HEK293 (cell line): ENCODE data around the gene TCIRG1.

Source experiments
- RBAK ChIP-seq: fragments of 450-650 bp; formaldehyde crosslinking; IDR thresholded peaks from 2 replicates; pipeline ENCODE4 v1.5.1; 2016; ENCODE audit warnings: missing biosample characterization, missing genetic modification characterization
- ZBTB8A ChIP-seq: fragments of 450-650 bp; formaldehyde crosslinking; IDR thresholded peaks from 2 replicates; pipeline ENCODE4 v1.5.1; 2016; ENCODE audit warnings: missing biosample characterization, missing genetic modification characterization
- ZFP41 ChIP-seq: fragments of 450-650 bp; formaldehyde crosslinking; IDR thresholded peaks from 2 replicates; pipeline ENCODE4 v1.5.1; 2016; ENCODE audit warnings: missing biosample characterization, missing genetic modification characterization, borderline replicate concordance
- ZNF114 ChIP-seq: fragments of 450-650 bp; formaldehyde crosslinking; IDR thresholded peaks from 2 replicates; pipeline ENCODE4 v1.5.0; 2017; ENCODE audit warnings: missing biosample characterization, missing genetic modification characterization
- ZNF174 ChIP-seq: fragments of 450-650 bp; formaldehyde crosslinking; IDR thresholded peaks from 2 replicates; pipeline ENCODE4 v1.5.0; 2017; ENCODE audit warnings: missing biosample characterization, mild to moderate bottlenecking, missing genetic modification characterization
- ZNF426 ChIP-seq: fragments of 450-650 bp; formaldehyde crosslinking; IDR thresholded peaks from 2 replicates; pipeline ENCODE4 v1.5.1; 2017; ENCODE audit warnings: missing biosample characterization, missing genetic modification characterization, mild to moderate bottlenecking, inconsistent platforms, moderate library complexity
- ZNF549 ChIP-seq: fragments of 450-650 bp; IDR thresholded peaks from 2 replicates; pipeline ENCODE4 v1.5.1; 2018; ENCODE audit warnings: missing biosample characterization, missing genetic modification characterization, mild to moderate bottlenecking, inconsistent platforms, moderate library complexity
- TF ChIP-seq, protein P1 (sequence below): fragments of 450-650 bp; formaldehyde crosslinking; IDR thresholded peaks from 2 replicates; pipeline ENCODE4 v1.5.1; 2016; ENCODE audit warnings: missing biosample characterization, missing genetic modification characterization
- TF ChIP-seq, protein P2 (sequence below): fragments of 450-650 bp; formaldehyde crosslinking; IDR thresholded peaks from 2 replicates; pipeline ENCODE4 v1.5.1; 2016; ENCODE audit warnings: missing biosample characterization, missing genetic modification characterization

DNA sequence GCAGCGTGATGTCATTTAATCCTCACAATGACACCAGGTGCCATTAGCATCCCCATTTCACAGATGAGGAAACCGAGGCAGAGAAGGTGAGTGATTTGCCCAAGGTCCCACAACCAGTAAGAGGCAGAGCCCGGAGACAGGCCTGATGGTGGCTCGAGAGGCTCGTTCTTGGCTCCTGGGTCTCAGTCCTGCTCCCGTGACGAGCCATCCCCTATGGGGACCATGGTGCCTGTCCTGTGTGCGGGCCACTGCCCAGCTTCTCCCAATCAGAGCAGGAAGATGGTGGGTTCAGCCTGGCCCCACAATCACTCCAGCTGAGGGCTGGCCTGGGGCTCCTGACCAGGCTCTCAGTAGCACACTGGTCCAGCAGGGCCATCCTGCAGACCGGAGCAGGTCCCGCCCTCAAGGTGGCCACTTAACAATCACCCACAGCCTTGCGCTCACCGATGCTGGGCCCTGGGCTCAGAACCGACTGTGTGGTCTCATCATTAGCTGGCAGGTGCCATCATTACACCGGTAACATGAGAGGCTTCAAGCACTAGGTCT lies 25.1 kb upstream of the TCIRG1 start:
- TF ChIP-seq, protein P1, sequence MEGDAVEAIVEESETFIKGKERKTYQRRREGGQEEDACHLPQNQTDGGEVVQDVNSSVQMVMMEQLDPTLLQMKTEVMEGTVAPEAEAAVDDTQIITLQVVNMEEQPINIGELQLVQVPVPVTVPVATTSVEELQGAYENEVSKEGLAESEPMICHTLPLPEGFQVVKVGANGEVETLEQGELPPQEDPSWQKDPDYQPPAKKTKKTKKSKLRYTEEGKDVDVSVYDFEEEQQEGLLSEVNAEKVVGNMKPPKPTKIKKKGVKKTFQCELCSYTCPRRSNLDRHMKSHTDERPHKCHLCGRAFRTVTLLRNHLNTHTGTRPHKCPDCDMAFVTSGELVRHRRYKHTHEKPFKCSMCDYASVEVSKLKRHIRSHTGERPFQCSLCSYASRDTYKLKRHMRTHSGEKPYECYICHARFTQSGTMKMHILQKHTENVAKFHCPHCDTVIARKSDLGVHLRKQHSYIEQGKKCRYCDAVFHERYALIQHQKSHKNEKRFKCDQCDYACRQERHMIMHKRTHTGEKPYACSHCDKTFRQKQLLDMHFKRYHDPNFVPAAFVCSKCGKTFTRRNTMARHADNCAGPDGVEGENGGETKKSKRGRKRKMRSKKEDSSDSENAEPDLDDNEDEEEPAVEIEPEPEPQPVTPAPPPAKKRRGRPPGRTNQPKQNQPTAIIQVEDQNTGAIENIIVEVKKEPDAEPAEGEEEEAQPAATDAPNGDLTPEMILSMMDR (tag by site-specific recombination) = no peak
- TF ChIP-seq ZNF174 (tag by site-specific recombination) = no peak
- no peak for TF ChIP-seq ZNF549 (tag by site-specific recombination)
- TF ChIP-seq, protein P2, sequence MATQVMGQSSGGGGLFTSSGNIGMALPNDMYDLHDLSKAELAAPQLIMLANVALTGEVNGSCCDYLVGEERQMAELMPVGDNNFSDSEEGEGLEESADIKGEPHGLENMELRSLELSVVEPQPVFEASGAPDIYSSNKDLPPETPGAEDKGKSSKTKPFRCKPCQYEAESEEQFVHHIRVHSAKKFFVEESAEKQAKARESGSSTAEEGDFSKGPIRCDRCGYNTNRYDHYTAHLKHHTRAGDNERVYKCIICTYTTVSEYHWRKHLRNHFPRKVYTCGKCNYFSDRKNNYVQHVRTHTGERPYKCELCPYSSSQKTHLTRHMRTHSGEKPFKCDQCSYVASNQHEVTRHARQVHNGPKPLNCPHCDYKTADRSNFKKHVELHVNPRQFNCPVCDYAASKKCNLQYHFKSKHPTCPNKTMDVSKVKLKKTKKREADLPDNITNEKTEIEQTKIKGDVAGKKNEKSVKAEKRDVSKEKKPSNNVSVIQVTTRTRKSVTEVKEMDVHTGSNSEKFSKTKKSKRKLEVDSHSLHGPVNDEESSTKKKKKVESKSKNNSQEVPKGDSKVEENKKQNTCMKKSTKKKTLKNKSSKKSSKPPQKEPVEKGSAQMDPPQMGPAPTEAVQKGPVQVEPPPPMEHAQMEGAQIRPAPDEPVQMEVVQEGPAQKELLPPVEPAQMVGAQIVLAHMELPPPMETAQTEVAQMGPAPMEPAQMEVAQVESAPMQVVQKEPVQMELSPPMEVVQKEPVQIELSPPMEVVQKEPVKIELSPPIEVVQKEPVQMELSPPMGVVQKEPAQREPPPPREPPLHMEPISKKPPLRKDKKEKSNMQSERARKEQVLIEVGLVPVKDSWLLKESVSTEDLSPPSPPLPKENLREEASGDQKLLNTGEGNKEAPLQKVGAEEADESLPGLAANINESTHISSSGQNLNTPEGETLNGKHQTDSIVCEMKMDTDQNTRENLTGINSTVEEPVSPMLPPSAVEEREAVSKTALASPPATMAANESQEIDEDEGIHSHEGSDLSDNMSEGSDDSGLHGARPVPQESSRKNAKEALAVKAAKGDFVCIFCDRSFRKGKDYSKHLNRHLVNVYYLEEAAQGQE (tag by site-specific recombination) = no peak
- no peak for TF ChIP-seq RBAK (tag by site-specific recombination)
- no peak for TF ChIP-seq ZNF426 (tag by site-specific recombination)
- TF ChIP-seq ZBTB8A (tag by site-specific recombination) = no peak
- no peak for TF ChIP-seq ZFP41
- no peak for TF ChIP-seq ZNF114
